Hematopoietic multipotent progenitor cell treated with erythropoietin and hydrocortisone succinate and interleukin-3 and kit ligand, for 15 days (in vitro differentiated cells): Measurements from ENCODE around the gene PDSS2.
"Not testable (repeated sequence)": the region's sequence is repeated elsewhere in the genome, so short reads cannot be mapped to it uniquely, and the experiment has no call there.

ENCODE experiments used
- DNase-seq: peaks from one replicate; pipeline ENCODE4 v3.0.0-alpha.2; 2015; ENCODE audit warnings: low spot score

PDSS2 gene

GRCh38 chr6:107154801-107155160 lies 304.6 kb downstream of the PDSS2 start:
- DNase-seq, result no peak

GRCh38 chr6:107154131-107154800 lies 305.1 kb downstream of the PDSS2 start:
- DNase-seq, result no peak

GRCh38 chr6:107152638-107153430 lies 306.5 kb downstream of the PDSS2 start:
- no peak for DNase-seq

GRCh38 chr6:107144666-107145065 lies 314.7 kb downstream of the PDSS2 start:
- no peak for DNase-seq

- DNase-seq, result no peak
Observed at GRCh38 chr6:107144014-107144413, 315.4 kb downstream of the PDSS2 start.

- no peak for DNase-seq
Observed at GRCh38 chr6:107140581-107140980, 318.8 kb downstream of the PDSS2 start.

GRCh38 chr6:107136324-107136723 lies 323.0 kb downstream of the PDSS2 start:
- DNase-seq, result not testable (repeated sequence)

- DNase-seq, result not testable (repeated sequence)
Observed at GRCh38 chr6:107135048-107135680, 324.2 kb downstream of the PDSS2 start.

- no peak for DNase-seq
Observed at GRCh38 chr6:107132330-107132954, 326.9 kb downstream of the PDSS2 start.

GRCh38 chr6:107129370-107129925 lies 329.9 kb downstream of the PDSS2 start:
- DNase-seq, result no peak

GRCh38 chr6:107128577-107128976 lies 330.8 kb downstream of the PDSS2 start:
- no peak for DNase-seq

GRCh38 chr6:107128175-107128574 lies 331.2 kb downstream of the PDSS2 start:
- no peak for DNase-seq

GRCh38 chr6:107125771-107126170 lies 333.6 kb downstream of the PDSS2 start:
- DNase-seq, result no peak

GRCh38 chr6:107124934-107125348 lies 334.4 kb downstream of the PDSS2 start:
- no peak for DNase-seq

GRCh38 chr6:107123501-107123900 lies 335.9 kb downstream of the PDSS2 start:
- no peak for DNase-seq

- no peak for DNase-seq
Observed at GRCh38 chr6:107122748-107123147, 336.6 kb downstream of the PDSS2 start.

GRCh38 chr6:107121964-107122495 lies 337.3 kb downstream of the PDSS2 start:
- DNase-seq, result no peak

GRCh38 chr6:107121266-107121665 lies 338.1 kb downstream of the PDSS2 start:
- no peak for DNase-seq

GRCh38 chr6:107120404-107120803 lies 339.0 kb downstream of the PDSS2 start:
- DNase-seq, result no peak

- no peak for DNase-seq
Observed at GRCh38 chr6:107118976-107119375, 340.4 kb downstream of the PDSS2 start.

GRCh38 chr6:107118540-107118939 lies 340.8 kb downstream of the PDSS2 start:
- not testable (repeated sequence) for DNase-seq

- no peak for DNase-seq
Observed at GRCh38 chr6:107116931-107117330, 342.4 kb downstream of the PDSS2 start.
